CD4-positive, alpha-beta T cell treated with Interleukin-17A for 4 hours (primary cell): ENCODE data around the gene EHMT1.
A peak's percentile ranks its signal among the peaks of the same experiment; 100 is the strongest.

Source experiments
- DNase-seq: peaks from one replicate; pipeline ENCODE4 v3.0.0-alpha.2; 2020; ENCODE audit warnings: mixed read lengths

Gene EHMT1

GRCh38 chr9:137648396-137648795, 29.6 kb downstream of the EHMT1 start:
- DNase-seq: no peak

- DNase-seq: no peak
These were observed 30.7 kb downstream of the EHMT1 start for GRCh38 chr9:137649553-137649952.

DNA sequence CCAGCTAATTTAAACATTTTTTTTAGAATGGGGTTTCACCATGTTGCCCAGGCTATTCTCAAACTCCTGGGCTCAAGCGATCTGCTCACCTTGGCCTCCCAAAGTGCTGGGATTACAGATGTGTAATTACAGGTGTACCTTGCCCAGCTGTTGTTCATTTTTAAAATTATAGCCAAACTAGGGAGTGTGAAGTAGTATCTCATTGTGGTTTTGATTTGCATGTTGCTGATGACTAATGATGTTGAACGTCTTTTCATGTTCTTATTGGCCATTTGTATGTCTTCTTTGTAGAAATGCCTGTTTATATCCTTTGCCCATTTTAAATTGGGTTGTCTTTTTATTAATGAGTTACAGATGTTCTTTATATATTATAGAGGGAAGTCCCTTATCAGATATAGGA, 31.5 kb downstream of the EHMT1 start:
- DNase-seq: no peak

- DNase-seq: no peak
These were observed 32.0 kb downstream of the EHMT1 start for GRCh38 chr9:137650779-137651178.

DNA sequence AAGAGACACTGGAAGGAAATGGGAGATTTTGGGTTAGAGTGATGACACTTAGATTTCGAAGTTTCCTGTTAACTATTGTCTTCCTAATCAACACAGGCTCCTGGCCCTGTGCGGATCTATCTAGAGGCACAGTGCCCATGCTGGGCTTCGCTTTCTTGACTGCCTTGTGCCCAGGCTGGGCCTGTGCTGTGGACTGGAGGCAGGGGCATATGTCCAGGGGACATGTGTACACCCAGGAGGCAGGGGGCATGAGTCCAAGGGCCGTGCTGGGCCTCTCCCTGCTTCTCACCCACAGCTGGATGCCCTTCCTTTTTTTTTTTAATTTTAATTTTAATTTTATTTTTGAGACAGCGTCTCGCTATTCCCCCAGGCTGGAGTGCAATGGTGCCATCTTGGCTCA, 37.6 kb downstream of the EHMT1 start:
- no peak for DNase-seq

GRCh38 chr9:137657606-137658005, 38.8 kb downstream of the EHMT1 start:
- DNase-seq: no peak

- DNase-seq: no peak
These were observed 40.0 kb downstream of the EHMT1 start for GRCh38 chr9:137658781-137659180.

DNA sequence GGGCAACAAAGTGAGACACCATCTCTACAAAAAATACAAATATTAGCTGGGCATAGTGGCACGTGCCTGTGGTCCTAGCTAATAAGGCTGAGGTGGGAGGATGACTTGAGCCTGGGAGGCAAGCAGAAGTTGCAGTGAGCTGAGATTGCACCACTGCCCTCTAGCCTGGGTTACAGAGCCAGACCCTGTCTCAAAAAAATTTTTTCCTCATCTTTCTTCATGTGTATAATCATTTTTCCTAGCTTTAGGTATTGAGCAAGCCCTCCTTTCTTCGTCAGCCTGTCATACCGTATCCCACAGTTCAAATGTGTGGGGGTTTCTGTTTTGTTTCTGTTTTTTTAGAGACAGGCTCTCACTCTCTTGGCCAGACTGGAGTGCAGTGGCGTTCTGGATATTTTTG, 41.3 kb downstream of the EHMT1 start:
- no peak for DNase-seq

DNA sequence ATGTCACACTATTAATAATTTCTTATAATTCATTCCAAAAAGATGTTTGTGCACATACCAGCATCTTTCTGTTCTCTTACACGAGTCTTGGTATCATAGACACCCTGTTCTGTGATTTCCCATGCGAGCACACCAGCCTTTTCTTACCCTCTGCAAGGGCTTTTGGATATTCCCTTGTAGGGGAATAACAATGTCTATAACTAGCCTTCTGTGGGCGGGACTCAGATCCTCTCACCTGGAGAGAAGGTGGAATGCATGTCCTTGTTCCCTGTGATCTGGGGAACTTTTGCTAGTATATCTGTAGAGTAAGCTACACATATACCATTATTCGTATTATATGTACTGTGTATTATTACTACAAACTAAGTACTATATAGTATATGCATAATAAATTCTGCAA, 44.8 kb downstream of the EHMT1 start:
- DNase-seq: no peak

DNA sequence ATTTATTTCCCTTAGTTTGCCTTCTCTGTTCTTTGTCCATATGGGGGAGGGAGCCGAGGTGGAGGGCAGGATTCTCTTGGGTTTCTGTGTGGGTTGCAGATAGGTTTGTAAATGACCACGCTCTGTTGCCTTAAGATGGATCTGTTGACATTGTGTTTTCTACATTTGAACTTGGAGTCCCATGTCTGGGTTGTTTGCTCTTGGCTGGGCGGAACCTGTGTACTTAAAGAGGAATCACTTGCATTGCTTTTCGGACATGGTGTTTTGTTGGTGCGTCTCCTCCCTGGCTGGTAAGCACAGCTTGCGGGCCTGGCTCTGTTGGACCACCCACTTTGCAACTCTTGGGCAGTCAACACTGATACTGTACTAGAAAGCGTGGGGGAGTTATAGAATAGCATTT, 45.9 kb downstream of the EHMT1 start:
- no peak for DNase-seq

DNA sequence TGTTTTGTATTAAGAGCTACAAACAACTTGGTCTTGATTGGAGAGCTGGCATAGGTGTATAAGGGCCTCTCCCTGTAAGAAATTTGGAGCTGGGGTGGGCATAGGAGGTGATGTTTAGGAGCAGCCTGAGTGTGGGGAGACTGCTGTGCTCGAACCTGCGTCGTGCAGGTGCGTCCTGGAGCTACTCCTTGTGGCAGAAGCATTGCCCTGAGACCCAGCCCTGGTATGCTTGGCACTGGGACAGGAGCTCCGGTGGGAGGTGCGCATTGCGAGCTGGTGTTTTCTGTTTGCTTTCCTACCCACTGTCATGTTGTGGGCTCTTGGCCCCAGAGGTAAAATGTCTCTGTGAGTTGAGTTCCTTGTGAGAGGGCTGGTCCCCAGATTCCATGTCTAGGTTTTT, 46.4 kb downstream of the EHMT1 start:
- DNase-seq: no peak

DNA sequence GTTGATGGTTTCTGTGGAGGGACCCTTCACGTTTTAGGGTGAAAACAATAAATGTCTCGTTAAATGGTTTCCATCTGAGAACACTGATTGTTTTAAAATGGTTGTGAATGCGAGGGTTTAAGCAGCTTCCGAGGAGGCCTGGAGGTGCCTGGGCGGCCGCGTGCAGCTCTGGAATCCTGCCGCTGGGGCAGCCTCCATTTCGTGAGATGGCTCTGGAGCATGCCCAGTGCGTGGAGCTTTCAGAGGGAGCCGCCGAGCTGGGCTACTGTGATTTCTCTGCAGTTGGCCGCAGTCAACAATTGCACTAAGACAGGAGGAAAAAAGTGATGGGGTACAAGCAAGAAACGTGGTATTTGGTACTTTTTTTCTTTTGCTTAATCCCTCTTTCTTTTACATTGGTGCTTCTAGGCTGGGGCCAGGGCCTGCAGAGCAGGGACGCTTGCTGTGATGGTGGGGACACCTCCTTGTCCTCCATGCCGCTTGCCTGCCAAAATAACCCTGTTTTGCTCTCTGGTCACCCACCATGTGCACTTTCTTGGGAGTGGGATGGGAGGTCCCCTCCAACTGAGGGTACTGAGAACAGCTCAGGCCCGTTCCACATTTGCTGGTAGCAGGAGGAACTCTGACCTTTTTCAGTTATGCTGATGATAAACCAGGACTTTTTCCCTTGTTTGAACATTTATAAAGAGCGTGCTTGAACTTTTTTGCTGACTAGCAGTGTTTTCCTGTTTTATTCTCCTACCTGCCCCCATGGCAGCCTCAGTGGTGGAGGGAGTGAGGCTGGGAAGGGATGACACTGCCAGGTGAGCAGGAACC, 47.1 kb downstream of the EHMT1 start:
- no peak for DNase-seq

GRCh38 chr9:137666513-137666822, 47.7 kb downstream of the EHMT1 start:
- DNase-seq: no peak

GRCh38 chr9:137666955-137667670, 48.3 kb downstream of the EHMT1 start:
- no peak for DNase-seq

DNA sequence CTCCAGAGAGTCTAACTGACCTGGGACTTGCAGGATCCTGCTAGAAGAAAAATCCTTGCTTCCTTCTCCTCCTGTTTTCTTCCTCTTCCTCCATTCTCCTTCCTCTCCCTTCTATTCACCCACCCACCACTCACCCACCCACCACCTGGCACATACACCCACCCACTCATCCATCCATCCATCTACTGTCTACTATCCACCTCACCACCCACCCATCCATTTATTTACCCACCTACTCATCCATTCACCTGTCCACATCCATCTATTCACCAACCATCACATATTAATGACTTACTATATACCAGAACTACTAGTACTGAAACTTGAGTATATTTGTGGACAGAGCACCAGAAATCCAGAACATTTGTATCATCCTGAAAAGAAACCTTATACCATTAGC, 49.4 kb downstream of the EHMT1 start:
- DNase-seq: no peak

DNA sequence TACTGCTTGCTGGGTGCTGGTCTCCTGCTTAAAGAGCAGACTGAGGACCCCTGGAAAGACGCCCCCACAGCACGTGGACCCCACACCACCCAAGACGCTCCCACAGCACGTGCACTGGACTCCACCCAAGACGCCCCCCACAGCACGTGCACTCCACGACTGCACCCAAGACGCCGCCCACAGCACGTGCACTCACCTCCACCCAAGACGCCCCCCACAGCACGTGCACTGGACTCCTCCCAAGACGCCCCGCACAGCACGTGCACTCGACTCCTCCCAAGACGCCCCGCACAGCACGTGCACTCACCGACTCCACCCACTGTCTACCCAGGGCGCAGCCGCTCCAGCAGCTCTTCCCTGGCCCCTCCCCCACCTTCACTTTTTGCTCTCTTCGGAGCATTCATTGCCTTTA, 50.5 kb downstream of the EHMT1 start:
- no peak for DNase-seq

DNA sequence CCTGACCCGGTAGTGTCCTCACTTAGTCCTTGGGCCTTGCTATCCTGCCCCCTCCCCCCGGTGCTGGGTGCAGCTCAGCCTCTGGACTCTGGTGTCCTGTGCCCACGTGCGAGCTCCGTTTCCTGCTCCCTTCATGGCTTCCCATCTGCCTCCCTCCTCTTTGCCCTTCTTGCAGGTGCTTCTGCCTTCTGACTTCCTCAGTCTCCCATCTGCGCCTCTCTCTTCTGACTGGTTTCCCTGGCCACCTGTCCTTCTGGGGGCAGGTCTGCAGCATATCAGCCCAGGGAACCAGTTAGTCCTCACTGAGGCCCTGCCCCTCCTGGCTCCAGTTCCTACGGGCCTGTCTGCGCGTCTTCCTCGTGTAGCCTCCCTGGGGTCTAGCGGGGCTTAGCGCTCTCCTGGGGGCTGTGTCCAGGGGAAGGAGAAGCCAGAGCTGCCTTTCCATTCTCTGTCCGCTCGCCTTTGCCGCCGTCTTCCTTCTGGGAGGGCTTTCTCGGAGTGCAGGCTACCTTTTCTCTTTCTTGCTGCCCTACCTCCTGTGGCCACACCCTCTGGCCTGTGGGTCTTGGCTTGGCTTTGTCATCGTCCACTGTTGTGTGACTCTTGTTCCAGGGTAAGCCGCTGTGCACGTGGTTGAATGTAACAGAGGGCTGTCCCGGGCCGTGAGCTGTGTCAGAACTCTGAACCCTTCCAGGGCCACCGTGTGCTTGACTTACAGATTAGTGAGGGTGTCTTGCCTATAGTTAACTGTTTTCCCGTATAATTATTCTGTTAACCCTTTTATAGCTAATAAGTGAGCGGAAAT, 51.8 kb downstream of the EHMT1 start:
- DNase-seq: no peak

- DNase-seq: no peak
These were observed 52.4 kb downstream of the EHMT1 start for GRCh38 chr9:137671196-137671538.

GRCh38 chr9:137671721-137672120, 52.9 kb downstream of the EHMT1 start:
- no peak for DNase-seq

- peak; percentile 61 for DNase-seq
These were observed 54.3 kb downstream of the EHMT1 start for GRCh38 chr9:137672907-137673791.

- no peak for DNase-seq
These were observed 55.1 kb downstream of the EHMT1 start for GRCh38 chr9:137673886-137674285.

GRCh38 chr9:137674307-137674975, 55.6 kb downstream of the EHMT1 start:
- DNase-seq: no peak
